WTC11 (cell line): Measurements from ENCODE around the gene NUP155. TPM values are rescaled to one million over a fixed set of nuclear protein-coding genes. Genes with fewer than 3 reads are reported as not detected.

ENCODE experiments used
- CREM ChIP-seq: sonication (generic); formaldehyde crosslinking; IDR thresholded peaks from 2 replicates; pipeline ENCODE4 v1.8.1; 2022; ENCODE audit warnings: mild to moderate bottlenecking, missing genetic modification reagents, moderate library complexity
- EMX1 ChIP-seq: fragments of 250-450 bp; sonication (Bioruptor Pico); IDR thresholded peaks from 2 replicates; pipeline ENCODE4 v1.8.0; 2021; ENCODE audit warnings: mild to moderate bottlenecking
- GABPB1 ChIP-seq: sonication (generic); formaldehyde crosslinking; IDR thresholded peaks from 2 replicates; pipeline ENCODE4 v1.8.1; 2023; ENCODE audit warnings: mild to moderate bottlenecking, missing genetic modification reagents
- JAZF1 ChIP-seq: fragments of 250-450 bp; sonication (Bioruptor Pico); IDR thresholded peaks from 2 replicates; pipeline ENCODE4 v1.9.0; 2021; ENCODE audit warnings: moderate library complexity, mild to moderate bottlenecking, inconsistent platforms
- KAT7 ChIP-seq: sonication (generic); formaldehyde crosslinking; IDR thresholded peaks from 2 replicates; pipeline ENCODE4 v1.8.1; 2023; ENCODE audit warnings: missing genetic modification reagents, mild to moderate bottlenecking, borderline replicate concordance
- NR1H2 ChIP-seq: sonication (generic); formaldehyde crosslinking; IDR thresholded peaks from 2 replicates; pipeline ENCODE4 v1.9.0; 2021; ENCODE audit warnings: mild to moderate bottlenecking, moderate library complexity, missing genetic modification reagents
- TEAD4 ChIP-seq: sonication (generic); formaldehyde crosslinking; IDR thresholded peaks from 2 replicates; pipeline ENCODE4 v1.8.0; 2022; ENCODE audit warnings: mild to moderate bottlenecking, missing genetic modification reagents
- ZNF219 ChIP-seq: sonication (generic); formaldehyde crosslinking; IDR thresholded peaks from 2 replicates; pipeline ENCODE4 v1.8.0; 2023; ENCODE audit warnings: missing genetic modification reagents, mild to moderate bottlenecking, borderline replicate concordance
- ZNF232 ChIP-seq: sonication (generic); formaldehyde crosslinking; IDR thresholded peaks from 2 replicates; pipeline ENCODE4 v1.8.0; 2022; ENCODE audit warnings: mild to moderate bottlenecking, missing genetic modification reagents
- total RNA-seq: library from RNA; stranded (reverse); gene quantifications from 3 replicates; pipeline ENCODE4 v1.2.3, GENCODE V29; 2021
- TF ChIP-seq, protein P1 (sequence below): fragments of 250-450 bp; sonication (Bioruptor Pico); conservative IDR thresholded peaks from 2 replicates; pipeline ENCODE4 v1.9.0; 2021; ENCODE audit warnings: mild to moderate bottlenecking
- TF ChIP-seq, protein P2 (sequence below): fragments of 250-450 bp; sonication (Bioruptor Pico); IDR thresholded peaks from 2 replicates; pipeline ENCODE4 v1.9.0; 2021; ENCODE audit warnings: mild to moderate bottlenecking, borderline replicate concordance
- TF ChIP-seq, protein P3 (sequence below): sonication (generic); formaldehyde crosslinking; conservative IDR thresholded peaks from 2 replicates; pipeline ENCODE4 v1.8.1; 2022; ENCODE audit warnings: mild to moderate bottlenecking, missing genetic modification reagents
- TF ChIP-seq, protein P4 (sequence below): sonication (generic); formaldehyde crosslinking; IDR thresholded peaks from 2 replicates; pipeline ENCODE4 v1.8.0; 2023; ENCODE audit warnings: mild to moderate bottlenecking, missing genetic modification reagents
- TF ChIP-seq, protein P5 (sequence below): sonication (generic); formaldehyde crosslinking; IDR thresholded peaks from 2 replicates; pipeline ENCODE4 v1.8.1; 2022; ENCODE audit warnings: mild to moderate bottlenecking, moderate library complexity, missing genetic modification reagents
- TF ChIP-seq, protein P6 (sequence below): sonication (generic); formaldehyde crosslinking; IDR thresholded peaks from 2 replicates; pipeline ENCODE4 v1.8.0; 2022; ENCODE audit warnings: mild to moderate bottlenecking, missing genetic modification reagents
- TF ChIP-seq, protein P7 (sequence below): sonication (generic); formaldehyde crosslinking; IDR thresholded peaks from 2 replicates; pipeline ENCODE4 v1.8.0; 2023; ENCODE audit warnings: missing genetic modification reagents, mild to moderate bottlenecking, borderline replicate concordance
- TF ChIP-seq, protein P8 (sequence below): fragments of 250-450 bp; sonication (Bioruptor Pico); IDR thresholded peaks from 2 replicates; pipeline ENCODE4 v2.1.2; 2022; ENCODE audit warnings: mild to moderate bottlenecking, moderate library complexity
- TF ChIP-seq, protein P9 (sequence below): sonication (generic); formaldehyde crosslinking; IDR thresholded peaks from 2 replicates; pipeline ENCODE4 v1.8.1; 2022; ENCODE audit warnings: low read depth, missing genetic modification reagents, borderline replicate concordance

The NUP155 gene
- total RNA-seq, 1 experiment from 2014 or later, result 92.1 TPM

DNA sequence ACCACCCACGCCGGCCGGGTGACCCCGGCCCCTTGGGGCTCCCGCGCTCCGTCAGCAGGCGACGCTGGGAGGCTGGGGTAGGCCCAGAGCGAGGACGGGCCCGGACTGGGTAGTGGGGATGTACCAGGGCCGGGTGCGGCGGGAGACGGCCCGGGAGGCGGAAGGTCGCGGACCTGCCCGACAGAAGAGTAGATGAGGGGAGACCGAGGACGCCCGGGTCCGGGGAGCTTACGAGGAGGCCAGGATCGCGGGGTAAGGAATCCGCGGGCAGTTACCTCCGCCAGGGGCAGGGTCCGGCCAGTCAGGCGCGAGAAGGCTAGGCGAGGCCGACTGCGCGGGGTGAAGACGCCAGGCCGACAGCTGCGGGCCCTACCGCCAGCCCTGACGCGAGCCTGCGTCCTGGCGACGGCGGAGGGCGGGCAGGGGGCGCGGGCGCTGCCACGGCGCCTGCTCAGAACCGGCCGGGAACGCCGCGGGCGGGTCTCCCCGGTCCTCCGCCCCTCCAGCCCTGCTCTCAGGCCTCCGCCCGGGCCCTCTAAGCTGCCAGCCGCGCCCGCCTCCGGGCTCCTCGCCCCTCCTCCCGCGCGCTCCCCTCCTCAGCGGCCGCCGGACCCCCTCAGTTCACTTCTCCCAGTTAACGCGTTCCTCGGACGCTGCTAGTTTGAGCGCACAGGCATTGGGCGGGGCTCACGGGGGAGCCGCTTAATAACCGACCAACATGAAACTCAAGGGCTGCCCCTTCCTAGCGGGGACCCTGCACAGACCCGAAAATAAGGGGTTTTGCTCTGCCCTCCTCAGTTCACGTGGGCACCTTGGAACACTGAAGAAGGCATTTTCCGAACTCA, 121.7 kb downstream of the NUP155 start, which contains the start of gene CPLANE1 (continued):
- TF ChIP-seq EMX1 (CRISPR knock-in tag) (no peak), TEAD4 (no peak), CREM (no peak), GABPB1 (CRISPR knock-in tag) (no peak), ZNF219 (no peak), ZNF232 (CRISPR knock-in tag) (no peak), KAT7 (CRISPR knock-in tag) (peak; percentile 92; the same call in 1 of the 2 replicates), NR1H2 (CRISPR knock-in tag) (no peak), JAZF1 (CRISPR knock-in tag) (no peak)
- TF ChIP-seq, protein P1, sequence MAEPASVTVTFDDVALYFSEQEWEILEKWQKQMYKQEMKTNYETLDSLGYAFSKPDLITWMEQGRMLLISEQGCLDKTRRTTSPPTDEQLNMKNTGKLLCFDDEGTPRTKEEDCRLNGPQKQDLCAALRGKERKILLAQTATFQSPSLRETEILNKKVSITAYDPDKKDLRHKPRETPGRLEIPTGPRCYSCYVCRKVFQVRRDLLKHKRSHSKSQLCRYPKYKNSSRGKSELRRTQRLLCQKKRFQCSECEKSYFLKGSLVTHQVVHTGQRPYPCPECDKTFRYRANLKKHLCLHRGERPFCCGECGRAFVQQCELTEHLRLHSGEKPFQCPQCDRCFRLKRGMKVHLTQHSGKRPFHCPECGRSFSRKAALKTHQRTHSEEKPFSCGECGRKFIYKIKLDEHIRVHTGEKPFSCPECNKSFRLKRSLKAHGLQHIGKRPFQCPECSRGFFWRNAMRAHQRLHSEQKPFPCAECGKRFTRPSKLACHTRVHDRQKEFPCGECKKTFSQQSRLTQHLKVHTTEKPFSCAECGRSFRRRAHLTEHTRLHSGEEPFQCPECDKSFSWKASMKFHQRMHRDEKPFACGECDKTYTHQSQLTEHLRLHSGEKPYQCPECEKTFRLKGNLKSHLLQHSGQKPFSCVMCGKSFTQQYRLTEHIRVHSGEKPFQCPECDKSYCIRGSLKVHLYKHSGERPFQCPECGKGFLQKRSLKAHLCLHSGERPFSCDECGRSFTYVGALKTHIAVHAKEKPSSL (CRISPR knock-in tag), result no peak
- TF ChIP-seq, protein P2, sequence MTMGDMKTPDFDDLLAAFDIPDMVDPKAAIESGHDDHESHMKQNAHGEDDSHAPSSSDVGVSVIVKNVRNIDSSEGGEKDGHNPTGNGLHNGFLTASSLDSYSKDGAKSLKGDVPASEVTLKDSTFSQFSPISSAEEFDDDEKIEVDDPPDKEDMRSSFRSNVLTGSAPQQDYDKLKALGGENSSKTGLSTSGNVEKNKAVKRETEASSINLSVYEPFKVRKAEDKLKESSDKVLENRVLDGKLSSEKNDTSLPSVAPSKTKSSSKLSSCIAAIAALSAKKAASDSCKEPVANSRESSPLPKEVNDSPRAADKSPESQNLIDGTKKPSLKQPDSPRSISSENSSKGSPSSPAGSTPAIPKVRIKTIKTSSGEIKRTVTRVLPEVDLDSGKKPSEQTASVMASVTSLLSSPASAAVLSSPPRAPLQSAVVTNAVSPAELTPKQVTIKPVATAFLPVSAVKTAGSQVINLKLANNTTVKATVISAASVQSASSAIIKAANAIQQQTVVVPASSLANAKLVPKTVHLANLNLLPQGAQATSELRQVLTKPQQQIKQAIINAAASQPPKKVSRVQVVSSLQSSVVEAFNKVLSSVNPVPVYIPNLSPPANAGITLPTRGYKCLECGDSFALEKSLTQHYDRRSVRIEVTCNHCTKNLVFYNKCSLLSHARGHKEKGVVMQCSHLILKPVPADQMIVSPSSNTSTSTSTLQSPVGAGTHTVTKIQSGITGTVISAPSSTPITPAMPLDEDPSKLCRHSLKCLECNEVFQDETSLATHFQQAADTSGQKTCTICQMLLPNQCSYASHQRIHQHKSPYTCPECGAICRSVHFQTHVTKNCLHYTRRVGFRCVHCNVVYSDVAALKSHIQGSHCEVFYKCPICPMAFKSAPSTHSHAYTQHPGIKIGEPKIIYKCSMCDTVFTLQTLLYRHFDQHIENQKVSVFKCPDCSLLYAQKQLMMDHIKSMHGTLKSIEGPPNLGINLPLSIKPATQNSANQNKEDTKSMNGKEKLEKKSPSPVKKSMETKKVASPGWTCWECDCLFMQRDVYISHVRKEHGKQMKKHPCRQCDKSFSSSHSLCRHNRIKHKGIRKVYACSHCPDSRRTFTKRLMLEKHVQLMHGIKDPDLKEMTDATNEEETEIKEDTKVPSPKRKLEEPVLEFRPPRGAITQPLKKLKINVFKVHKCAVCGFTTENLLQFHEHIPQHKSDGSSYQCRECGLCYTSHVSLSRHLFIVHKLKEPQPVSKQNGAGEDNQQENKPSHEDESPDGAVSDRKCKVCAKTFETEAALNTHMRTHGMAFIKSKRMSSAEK (CRISPR knock-in tag), result no peak
- TF ChIP-seq, protein P3, sequence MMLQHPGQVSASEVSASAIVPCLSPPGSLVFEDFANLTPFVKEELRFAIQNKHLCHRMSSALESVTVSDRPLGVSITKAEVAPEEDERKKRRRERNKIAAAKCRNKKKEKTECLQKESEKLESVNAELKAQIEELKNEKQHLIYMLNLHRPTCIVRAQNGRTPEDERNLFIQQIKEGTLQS, result no peak
- TF ChIP-seq, protein P4, sequence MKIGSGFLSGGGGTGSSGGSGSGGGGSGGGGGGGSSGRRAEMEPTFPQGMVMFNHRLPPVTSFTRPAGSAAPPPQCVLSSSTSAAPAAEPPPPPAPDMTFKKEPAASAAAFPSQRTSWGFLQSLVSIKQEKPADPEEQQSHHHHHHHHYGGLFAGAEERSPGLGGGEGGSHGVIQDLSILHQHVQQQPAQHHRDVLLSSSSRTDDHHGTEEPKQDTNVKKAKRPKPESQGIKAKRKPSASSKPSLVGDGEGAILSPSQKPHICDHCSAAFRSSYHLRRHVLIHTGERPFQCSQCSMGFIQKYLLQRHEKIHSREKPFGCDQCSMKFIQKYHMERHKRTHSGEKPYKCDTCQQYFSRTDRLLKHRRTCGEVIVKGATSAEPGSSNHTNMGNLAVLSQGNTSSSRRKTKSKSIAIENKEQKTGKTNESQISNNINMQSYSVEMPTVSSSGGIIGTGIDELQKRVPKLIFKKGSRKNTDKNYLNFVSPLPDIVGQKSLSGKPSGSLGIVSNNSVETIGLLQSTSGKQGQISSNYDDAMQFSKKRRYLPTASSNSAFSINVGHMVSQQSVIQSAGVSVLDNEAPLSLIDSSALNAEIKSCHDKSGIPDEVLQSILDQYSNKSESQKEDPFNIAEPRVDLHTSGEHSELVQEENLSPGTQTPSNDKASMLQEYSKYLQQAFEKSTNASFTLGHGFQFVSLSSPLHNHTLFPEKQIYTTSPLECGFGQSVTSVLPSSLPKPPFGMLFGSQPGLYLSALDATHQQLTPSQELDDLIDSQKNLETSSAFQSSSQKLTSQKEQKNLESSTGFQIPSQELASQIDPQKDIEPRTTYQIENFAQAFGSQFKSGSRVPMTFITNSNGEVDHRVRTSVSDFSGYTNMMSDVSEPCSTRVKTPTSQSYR (CRISPR knock-in tag), result no peak
- TF ChIP-seq, protein P5, sequence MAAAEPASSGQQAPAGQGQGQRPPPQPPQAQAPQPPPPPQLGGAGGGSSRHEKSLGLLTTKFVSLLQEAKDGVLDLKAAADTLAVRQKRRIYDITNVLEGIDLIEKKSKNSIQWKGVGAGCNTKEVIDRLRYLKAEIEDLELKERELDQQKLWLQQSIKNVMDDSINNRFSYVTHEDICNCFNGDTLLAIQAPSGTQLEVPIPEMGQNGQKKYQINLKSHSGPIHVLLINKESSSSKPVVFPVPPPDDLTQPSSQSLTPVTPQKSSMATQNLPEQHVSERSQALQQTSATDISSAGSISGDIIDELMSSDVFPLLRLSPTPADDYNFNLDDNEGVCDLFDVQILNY (CRISPR knock-in tag), result peak; percentile 67; the same call in 1 of the 2 replicates
- TF ChIP-seq, protein P6, sequence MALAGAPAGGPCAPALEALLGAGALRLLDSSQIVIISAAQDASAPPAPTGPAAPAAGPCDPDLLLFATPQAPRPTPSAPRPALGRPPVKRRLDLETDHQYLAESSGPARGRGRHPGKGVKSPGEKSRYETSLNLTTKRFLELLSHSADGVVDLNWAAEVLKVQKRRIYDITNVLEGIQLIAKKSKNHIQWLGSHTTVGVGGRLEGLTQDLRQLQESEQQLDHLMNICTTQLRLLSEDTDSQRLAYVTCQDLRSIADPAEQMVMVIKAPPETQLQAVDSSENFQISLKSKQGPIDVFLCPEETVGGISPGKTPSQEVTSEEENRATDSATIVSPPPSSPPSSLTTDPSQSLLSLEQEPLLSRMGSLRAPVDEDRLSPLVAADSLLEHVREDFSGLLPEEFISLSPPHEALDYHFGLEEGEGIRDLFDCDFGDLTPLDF (CRISPR knock-in tag), result no peak
- TF ChIP-seq, protein P7, sequence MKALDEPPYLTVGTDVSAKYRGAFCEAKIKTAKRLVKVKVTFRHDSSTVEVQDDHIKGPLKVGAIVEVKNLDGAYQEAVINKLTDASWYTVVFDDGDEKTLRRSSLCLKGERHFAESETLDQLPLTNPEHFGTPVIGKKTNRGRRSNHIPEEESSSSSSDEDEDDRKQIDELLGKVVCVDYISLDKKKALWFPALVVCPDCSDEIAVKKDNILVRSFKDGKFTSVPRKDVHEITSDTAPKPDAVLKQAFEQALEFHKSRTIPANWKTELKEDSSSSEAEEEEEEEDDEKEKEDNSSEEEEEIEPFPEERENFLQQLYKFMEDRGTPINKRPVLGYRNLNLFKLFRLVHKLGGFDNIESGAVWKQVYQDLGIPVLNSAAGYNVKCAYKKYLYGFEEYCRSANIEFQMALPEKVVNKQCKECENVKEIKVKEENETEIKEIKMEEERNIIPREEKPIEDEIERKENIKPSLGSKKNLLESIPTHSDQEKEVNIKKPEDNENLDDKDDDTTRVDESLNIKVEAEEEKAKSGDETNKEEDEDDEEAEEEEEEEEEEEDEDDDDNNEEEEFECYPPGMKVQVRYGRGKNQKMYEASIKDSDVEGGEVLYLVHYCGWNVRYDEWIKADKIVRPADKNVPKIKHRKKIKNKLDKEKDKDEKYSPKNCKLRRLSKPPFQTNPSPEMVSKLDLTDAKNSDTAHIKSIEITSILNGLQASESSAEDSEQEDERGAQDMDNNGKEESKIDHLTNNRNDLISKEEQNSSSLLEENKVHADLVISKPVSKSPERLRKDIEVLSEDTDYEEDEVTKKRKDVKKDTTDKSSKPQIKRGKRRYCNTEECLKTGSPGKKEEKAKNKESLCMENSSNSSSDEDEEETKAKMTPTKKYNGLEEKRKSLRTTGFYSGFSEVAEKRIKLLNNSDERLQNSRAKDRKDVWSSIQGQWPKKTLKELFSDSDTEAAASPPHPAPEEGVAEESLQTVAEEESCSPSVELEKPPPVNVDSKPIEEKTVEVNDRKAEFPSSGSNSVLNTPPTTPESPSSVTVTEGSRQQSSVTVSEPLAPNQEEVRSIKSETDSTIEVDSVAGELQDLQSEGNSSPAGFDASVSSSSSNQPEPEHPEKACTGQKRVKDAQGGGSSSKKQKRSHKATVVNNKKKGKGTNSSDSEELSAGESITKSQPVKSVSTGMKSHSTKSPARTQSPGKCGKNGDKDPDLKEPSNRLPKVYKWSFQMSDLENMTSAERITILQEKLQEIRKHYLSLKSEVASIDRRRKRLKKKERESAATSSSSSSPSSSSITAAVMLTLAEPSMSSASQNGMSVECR (CRISPR knock-in tag), result no peak
- TF ChIP-seq, protein P8, sequence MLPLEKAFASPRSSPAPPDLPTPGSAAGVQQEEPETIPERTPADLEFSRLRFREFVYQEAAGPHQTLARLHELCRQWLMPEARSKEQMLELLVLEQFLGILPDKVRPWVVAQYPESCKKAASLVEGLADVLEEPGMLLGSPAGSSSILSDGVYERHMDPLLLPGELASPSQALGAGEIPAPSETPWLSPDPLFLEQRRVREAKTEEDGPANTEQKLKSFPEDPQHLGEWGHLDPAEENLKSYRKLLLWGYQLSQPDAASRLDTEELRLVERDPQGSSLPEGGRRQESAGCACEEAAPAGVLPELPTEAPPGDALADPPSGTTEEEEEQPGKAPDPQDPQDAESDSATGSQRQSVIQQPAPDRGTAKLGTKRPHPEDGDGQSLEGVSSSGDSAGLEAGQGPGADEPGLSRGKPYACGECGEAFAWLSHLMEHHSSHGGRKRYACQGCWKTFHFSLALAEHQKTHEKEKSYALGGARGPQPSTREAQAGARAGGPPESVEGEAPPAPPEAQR (CRISPR knock-in tag), result no peak
- TF ChIP-seq, protein P9, sequence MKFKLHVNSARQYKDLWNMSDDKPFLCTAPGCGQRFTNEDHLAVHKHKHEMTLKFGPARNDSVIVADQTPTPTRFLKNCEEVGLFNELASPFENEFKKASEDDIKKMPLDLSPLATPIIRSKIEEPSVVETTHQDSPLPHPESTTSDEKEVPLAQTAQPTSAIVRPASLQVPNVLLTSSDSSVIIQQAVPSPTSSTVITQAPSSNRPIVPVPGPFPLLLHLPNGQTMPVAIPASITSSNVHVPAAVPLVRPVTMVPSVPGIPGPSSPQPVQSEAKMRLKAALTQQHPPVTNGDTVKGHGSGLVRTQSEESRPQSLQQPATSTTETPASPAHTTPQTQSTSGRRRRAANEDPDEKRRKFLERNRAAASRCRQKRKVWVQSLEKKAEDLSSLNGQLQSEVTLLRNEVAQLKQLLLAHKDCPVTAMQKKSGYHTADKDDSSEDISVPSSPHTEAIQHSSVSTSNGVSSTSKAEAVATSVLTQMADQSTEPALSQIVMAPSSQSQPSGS (CRISPR knock-in tag), result no peak
